Astrocyte (in vitro differentiated cells and primary cell): Measurements from ENCODE around the gene CYP1A2.

Experiments
- CTCF ChIP-seq: IDR thresholded peaks from 2 replicates; pipeline ENCODE4 v1.5.1; 2011; ENCODE audit warnings: low read depth, mild to moderate bottlenecking, inconsistent platforms, low read length, moderate library complexity; ENCODE audit not compliant: insufficient read depth
- EZH2 ChIP-seq: IDR thresholded peaks from 2 replicates; pipeline ENCODE4 v1.6.1; 2012; ENCODE audit warnings: mild to moderate bottlenecking, low read length, inconsistent platforms; ENCODE audit not compliant: insufficient read depth

- no peak for TF ChIP-seq CTCF
- TF ChIP-seq EZH2: no peak
Measured at GRCh38 chr15:74801311-74801997, 52.8 kb downstream of the CYP1A2 start.
